ENCODE results near the gene ASPN. TPM values are rescaled to one million over a fixed set of nuclear protein-coding genes. Genes with fewer than 3 reads are reported as not detected.
A peak's percentile ranks its signal among the peaks of the same experiment; 100 is the strongest.

ASPN gene
- total and polyA plus RNA-seq, 10 of the 15 experiments (the other 5 are each of a cell fraction or from before 2014, with no cell fraction given), result 0.03 to 0.47 (median 0.42) TPM; not detected in 7

DNA sequence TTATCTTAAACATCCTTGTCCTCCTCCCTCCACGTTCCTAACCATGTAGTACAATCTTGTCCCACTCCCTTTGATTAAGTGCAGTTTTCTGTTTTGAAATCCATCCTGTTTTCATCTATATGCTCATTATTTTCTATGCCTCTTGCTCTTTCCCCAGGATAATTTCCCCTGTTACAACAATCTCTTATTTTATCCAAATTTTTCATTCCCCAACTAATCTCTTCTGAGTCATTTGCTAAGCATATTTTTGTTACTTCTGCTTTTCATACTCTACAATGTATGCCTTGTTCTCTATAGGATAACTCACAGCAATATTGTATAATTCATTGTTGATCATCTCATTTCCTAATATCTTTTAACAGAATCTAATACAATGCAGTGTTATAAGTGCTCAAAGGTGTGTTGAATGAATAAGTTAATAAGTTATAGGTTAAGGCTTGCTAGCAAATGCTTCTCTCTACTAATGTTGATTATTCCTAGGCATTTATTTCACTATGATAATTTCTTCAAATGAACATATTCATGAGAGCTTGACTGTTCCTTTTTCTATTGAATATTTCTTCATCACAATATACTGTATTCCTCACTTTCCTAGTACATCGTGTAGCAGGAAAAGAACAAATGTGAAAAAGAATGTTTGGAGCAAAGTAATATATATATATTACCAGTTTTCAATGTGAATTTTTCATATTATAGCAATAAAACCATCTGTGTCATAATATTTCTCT is 59.5 kb downstream of the ASPN start:
- Histone ChIP-seq H3K36me3 (ENCODE audit: control insufficient read depth in 2 of 2, insufficient read depth in 2 of 2, low read length in 1 of 2) (no peaks in the 10 kb centered on the region), H3K79me2 (ENCODE audit: control insufficient read depth, insufficient read depth, low read length) (no peaks in the 10 kb centered on the region), H3K4me2 (ENCODE audit: control insufficient read depth, insufficient read depth) (no peak overlapping the region), H3K9me3 (replicated peaks; ENCODE audit: control insufficient read depth, insufficient read depth, low read length) (no peaks in the 10 kb centered on the region), H4K20me1 (ENCODE audit: control insufficient read depth, insufficient read depth) (no peaks in the 10 kb centered on the region), H3K4me3 (no peak overlapping the region), H3K9ac (ENCODE audit: control insufficient read depth, insufficient read depth, low read length) (no peak overlapping the region), H2AFZ (ENCODE audit: control insufficient read depth, low read depth, low read length) (no peak overlapping the region), H3K4me1 (ENCODE audit: control insufficient read depth, insufficient read depth, low read length) (no peaks in the 10 kb centered on the region), H3K27ac (ENCODE audit: control insufficient read depth, insufficient read depth) (no peak overlapping the region), H3K27me3 (replicated peaks in 1 of 2; ENCODE audit: control insufficient read depth in 2 of 2, insufficient read depth in 2 of 2, low read length in 1 of 2) (no peaks in the 10 kb centered on the region)
- ChIA-PET CTCF (no interaction called here), SMC1A (ENCODE audit: uncharacterized antibody, unreplicated experiment) (no interaction called here), RAD21 (ENCODE audit: unreplicated experiment) (no interaction called here), POLR2A (no interaction called here)
- intact Hi-C loops (cut with micrococcal nuclease; ENCODE audit: unreplicated experiment) (no loop called here), in situ Hi-C loops (cut with MboI) (no loop called here)
- ATAC-seq (no peak), FAIRE-seq (peak; percentile 59), DNase-seq (ENCODE audit: low read depth, low spot score) (no peak)
- WGBS (ENCODE audit: insufficient coverage, insufficient replicate concordance, low lambda C conversion rate, missing lambda C conversion rate), result 92% methylated on average over 2 of the region's 2 CpGs
- TF ChIP-seq, protein P1, sequence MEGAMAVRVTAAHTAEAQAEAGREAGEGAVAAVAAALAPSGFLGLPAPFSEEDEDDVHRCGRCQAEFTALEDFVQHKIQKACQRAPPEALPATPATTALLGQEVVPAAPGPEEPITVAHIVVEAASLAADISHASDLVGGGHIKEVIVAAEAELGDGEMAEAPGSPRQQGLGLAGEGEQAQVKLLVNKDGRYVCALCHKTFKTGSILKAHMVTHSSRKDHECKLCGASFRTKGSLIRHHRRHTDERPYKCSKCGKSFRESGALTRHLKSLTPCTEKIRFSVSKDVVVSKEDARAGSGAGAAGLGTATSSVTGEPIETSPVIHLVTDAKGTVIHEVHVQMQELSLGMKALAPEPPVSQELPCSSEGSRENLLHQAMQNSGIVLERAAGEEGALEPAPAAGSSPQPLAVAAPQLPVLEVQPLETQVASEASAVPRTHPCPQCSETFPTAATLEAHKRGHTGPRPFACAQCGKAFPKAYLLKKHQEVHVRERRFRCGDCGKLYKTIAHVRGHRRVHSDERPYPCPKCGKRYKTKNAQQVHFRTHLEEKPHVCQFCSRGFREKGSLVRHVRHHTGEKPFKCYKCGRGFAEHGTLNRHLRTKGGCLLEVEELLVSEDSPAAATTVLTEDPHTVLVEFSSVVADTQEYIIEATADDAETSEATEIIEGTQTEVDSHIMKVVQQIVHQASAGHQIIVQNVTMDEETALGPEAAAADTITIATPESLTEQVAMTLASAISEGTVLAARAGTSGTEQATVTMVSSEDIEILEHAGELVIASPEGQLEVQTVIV (IDR thresholded peaks at IDR 0.05; ENCODE audit: borderline replicate concordance, partially characterized antibody), result no peak
- no TSS peak for BruUV-seq (replicated peaks)

DNA sequence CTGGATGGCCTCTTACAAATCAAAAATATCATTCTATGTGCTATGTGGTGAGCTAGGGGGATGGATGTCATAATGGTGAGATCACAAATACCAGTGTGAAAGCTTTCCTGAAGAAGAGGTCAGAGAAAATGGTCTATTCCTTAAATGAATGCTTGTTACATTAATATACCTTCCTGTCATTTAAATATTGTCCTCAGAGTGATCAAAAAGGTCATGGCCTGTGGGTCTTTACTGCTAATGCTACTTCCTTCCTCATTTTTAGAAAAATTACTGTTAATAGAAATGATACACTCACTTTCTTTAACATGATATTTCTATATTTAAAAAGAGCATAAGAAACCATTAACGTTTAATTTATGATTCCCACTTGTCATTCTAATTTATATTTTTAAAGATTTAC is 67.7 kb downstream of the ASPN start:
- in situ Hi-C loops (cut with MboI), result no loop called here
- CTCF ChIA-PET, result interaction anchor here (0.6 to 1.5 kb wide), 2 partner anchors 86 to 105 kb away, joined by 3 read pairs; no protein-coding TSS in a partner anchor
- TF ChIP-seq NR2C1 (IDR thresholded peaks at IDR 0.05), result no peak
- no peak for TF ChIP-seq MLLT1 (IDR thresholded peaks at IDR 0.05)
- TF ChIP-seq CHD2 (IDR thresholded peaks at IDR 0.05; ENCODE audit: borderline replicate concordance, low read depth, low read length), result no peak
- TF ChIP-seq, protein P2, sequence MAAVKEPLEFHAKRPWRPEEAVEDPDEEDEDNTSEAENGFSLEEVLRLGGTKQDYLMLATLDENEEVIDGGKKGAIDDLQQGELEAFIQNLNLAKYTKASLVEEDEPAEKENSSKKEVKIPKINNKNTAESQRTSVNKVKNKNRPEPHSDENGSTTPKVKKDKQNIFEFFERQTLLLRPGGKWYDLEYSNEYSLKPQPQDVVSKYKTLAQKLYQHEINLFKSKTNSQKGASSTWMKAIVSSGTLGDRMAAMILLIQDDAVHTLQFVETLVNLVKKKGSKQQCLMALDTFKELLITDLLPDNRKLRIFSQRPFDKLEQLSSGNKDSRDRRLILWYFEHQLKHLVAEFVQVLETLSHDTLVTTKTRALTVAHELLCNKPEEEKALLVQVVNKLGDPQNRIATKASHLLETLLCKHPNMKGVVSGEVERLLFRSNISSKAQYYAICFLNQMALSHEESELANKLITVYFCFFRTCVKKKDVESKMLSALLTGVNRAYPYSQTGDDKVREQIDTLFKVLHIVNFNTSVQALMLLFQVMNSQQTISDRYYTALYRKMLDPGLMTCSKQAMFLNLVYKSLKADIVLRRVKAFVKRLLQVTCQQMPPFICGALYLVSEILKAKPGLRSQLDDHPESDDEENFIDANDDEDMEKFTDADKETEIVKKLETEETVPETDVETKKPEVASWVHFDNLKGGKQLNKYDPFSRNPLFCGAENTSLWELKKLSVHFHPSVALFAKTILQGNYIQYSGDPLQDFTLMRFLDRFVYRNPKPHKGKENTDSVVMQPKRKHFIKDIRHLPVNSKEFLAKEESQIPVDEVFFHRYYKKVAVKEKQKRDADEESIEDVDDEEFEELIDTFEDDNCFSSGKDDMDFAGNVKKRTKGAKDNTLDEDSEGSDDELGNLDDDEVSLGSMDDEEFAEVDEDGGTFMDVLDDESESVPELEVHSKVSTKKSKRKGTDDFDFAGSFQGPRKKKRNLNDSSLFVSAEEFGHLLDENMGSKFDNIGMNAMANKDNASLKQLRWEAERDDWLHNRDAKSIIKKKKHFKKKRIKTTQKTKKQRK (IDR thresholded peaks at IDR 0.05; ENCODE audit: low read depth, low read length), result no peak
- no peak for TF ChIP-seq HDGF (IDR thresholded peaks at IDR 0.05)
- TF ChIP-seq NFYB (IDR thresholded peaks at IDR 0.05; ENCODE audit: insufficient read depth, low read depth, low read length), result no peak
- no peak for TF ChIP-seq NR2C2 (IDR thresholded peaks at IDR 0.05; ENCODE audit: borderline replicate concordance, control insufficient read depth, insufficient read length, low read depth)
- no peak for TF ChIP-seq BCL11A (IDR thresholded peaks at IDR 0.05; ENCODE audit: low read depth, low read length)

More for the DNA sequence above, 67.7 kb downstream of the ASPN start:
- no peaks in the 10 kb centered on the region for H3K4me1 ChIP-seq (ENCODE audit: control insufficient read depth, insufficient read depth, low read length)
- no peak overlapping the region for H3K4me3 ChIP-seq
- H2AFZ ChIP-seq (ENCODE audit: control insufficient read depth, low read depth, low read length), result no peak overlapping the region
- no peaks in the 10 kb centered on the region for H4K20me1 ChIP-seq (ENCODE audit: control insufficient read depth, insufficient read depth)
- H3K9ac ChIP-seq (ENCODE audit: control insufficient read depth, insufficient read depth, low read length), result no peak overlapping the region
- ChIA-PET POLR2A (no interaction called here), SMC1A (ENCODE audit: uncharacterized antibody, unreplicated experiment) (interaction anchor here (1.8 kb wide), 1 partner anchor 10 kb away, joined by 7 read pairs; the partner anchor contains the start of gene OGN), RAD21 (ENCODE audit: unreplicated experiment) (no interaction called here)
- FAIRE-seq (no peak), ATAC-seq (no peak), DNase-seq (ENCODE audit: low read depth, low spot score) (no peak)
- no peaks in the 10 kb centered on the region for H3K9me3 ChIP-seq (replicated peaks; ENCODE audit: control insufficient read depth, insufficient read depth, low read length)
- no peak overlapping the region for H3K27ac ChIP-seq (ENCODE audit: control insufficient read depth, insufficient read depth)
- no TSS peak for BruUV-seq (replicated peaks)
- H3K4me2 ChIP-seq (ENCODE audit: control insufficient read depth, insufficient read depth), result no peak overlapping the region
- 0% methylated on average over 1 of the region's 1 CpG for WGBS (ENCODE audit: insufficient coverage, insufficient replicate concordance, low lambda C conversion rate, missing lambda C conversion rate)
- H3K36me3 ChIP-seq (ENCODE audit: control insufficient read depth in 2 of 2, insufficient read depth in 2 of 2, low read length in 1 of 2), result no peaks in the 10 kb centered on the region
- intact Hi-C loops (cut with micrococcal nuclease; ENCODE audit: unreplicated experiment), result no loop called here
- no peaks in the 10 kb centered on the region for H3K79me2 ChIP-seq (ENCODE audit: control insufficient read depth, insufficient read depth, low read length)
- no peaks in the 10 kb centered on the region for H3K27me3 ChIP-seq (replicated peaks in 1 of 2; ENCODE audit: control insufficient read depth in 2 of 2, insufficient read depth in 2 of 2, low read length in 1 of 2)

All from GM12878 (cell line).